Ovary (tissue), 3 donors: ENCODE data around the gene PSD2.

ENCODE experiments used
- CTCF ChIP-seq, 3 donors: fragments of 450-650 bp in 2 of 3; fragments of 200-600 bp in 1 of 3; IDR thresholded peaks; one replicate each; pipeline versions ENCODE4 v1.5.1 to v1.8.0; 2016 to 2022; ENCODE audit warnings: antibody characterized with exemption in 3 of 3, mild to moderate bottlenecking in 1 of 3
- POLR2A ChIP-seq: fragments of 450-650 bp; IDR thresholded peaks from one replicate; pipeline ENCODE4 v1.6.1; 2017; ENCODE audit warnings: antibody characterized with exemption, mild to moderate bottlenecking, moderate library complexity
- donor health status: DM: no; HTN: no; CAD: no.

- TF ChIP-seq CTCF (IDR thresholded peaks at IDR 0.05) (no peak), POLR2A (no peak)
These were observed 82.5 kb downstream of the PSD2 start for GRCh38 chr5:139878093-139878492.
